Measurements from ENCODE around the gene TFF3.

DNA sequence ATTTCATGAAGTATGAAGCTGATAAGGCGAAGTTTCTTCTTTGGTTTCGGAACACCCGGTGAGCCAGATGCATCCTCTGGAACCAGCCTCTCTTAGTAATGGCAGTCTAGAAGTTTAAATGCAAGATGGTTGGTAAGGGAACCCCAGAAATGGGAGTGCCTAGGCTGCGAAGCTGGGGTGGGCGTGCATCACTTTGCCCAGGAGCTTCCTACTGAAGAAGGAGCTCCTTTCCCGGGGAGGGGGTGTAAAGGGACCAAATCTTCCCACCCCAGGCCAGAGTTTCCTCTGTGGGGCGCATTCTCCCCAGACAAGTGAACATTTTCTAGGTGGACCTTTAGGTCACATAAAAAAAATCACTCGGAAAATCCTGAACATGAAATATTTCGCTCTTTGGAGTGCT lies 31.2 kb upstream of the TFF3 start:
- TF ChIP-seq, protein P1, sequence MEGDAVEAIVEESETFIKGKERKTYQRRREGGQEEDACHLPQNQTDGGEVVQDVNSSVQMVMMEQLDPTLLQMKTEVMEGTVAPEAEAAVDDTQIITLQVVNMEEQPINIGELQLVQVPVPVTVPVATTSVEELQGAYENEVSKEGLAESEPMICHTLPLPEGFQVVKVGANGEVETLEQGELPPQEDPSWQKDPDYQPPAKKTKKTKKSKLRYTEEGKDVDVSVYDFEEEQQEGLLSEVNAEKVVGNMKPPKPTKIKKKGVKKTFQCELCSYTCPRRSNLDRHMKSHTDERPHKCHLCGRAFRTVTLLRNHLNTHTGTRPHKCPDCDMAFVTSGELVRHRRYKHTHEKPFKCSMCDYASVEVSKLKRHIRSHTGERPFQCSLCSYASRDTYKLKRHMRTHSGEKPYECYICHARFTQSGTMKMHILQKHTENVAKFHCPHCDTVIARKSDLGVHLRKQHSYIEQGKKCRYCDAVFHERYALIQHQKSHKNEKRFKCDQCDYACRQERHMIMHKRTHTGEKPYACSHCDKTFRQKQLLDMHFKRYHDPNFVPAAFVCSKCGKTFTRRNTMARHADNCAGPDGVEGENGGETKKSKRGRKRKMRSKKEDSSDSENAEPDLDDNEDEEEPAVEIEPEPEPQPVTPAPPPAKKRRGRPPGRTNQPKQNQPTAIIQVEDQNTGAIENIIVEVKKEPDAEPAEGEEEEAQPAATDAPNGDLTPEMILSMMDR (IDR thresholded peaks at IDR 0.05; ENCODE audit: low read depth, low read length): no peak
- no peak for TF ChIP-seq POLR2A (IDR thresholded peaks at IDR 0.05; ENCODE audit: extremely low read depth, insufficient read length)
